WTC11 (cell line): Measurements from ENCODE around the gene CCL23. TPM values are rescaled to one million over a fixed set of nuclear protein-coding genes. Genes with fewer than 3 reads are reported as not detected.
A peak's percentile ranks its signal among the peaks of the same experiment; 100 is the strongest.
"Not testable (repeated sequence)": the region's sequence is repeated elsewhere in the genome, so short reads cannot be mapped to it uniquely, and the experiment has no call there.

ENCODE experiments used
- ATAC-seq: fragments of 200-7000 bp; cut with Tn5 transposase; 2 replicates; pipeline ENCODE4 v1.10.0; 2021; ENCODE audit warnings: mild to moderate bottlenecking, moderate library complexity
- CTCF ChIA-PET: fragments of 300-600 bp; sonication (Branson Sonifier 250); formaldehyde crosslinking; loops from one replicate; lab custom pipeline; 2021; ENCODE audit warnings: antibody characterized with exemption; lab: Charles Lee
- POLR2A ChIA-PET: fragments of 350-600 bp; sonication (Branson Sonifier 250); formaldehyde crosslinking; loops from one replicate; lab custom pipeline; 2021; ENCODE audit warnings: antibody characterized with exemption; lab: Charles Lee
- DNase-seq: peaks from one replicate; pipeline ENCODE4 v3.0.0; 2021; ENCODE audit warnings: low spot score
- H3K27ac Mint-ChIP-seq: 2 replicates; pipeline ENCODE4 v1.8.0; 2021; ENCODE audit warnings: mixed read lengths
- H3K27me3 Mint-ChIP-seq: 2 replicates; pipeline ENCODE4 v1.8.0; 2021; ENCODE audit warnings: low read depth, mild to moderate bottlenecking, moderate library complexity, mixed read lengths
- H3K36me3 Mint-ChIP-seq: 2 replicates; pipeline ENCODE4 v1.8.0; 2021; ENCODE audit warnings: mixed read lengths
- H3K4me1 Mint-ChIP-seq: 2 replicates; pipeline ENCODE4 v1.8.0; 2022; ENCODE audit warnings: mixed read lengths
- H3K4me3 Mint-ChIP-seq: 2 replicates; pipeline ENCODE4 v1.8.0; 2021; ENCODE audit warnings: mild to moderate bottlenecking, moderate library complexity, mixed read lengths
- H3K9me3 Mint-ChIP-seq: 2 replicates; pipeline ENCODE4 v1.8.0; 2021; ENCODE audit warnings: mixed read lengths
- ATF1 ChIP-seq: sonication (generic); formaldehyde crosslinking; IDR thresholded peaks from 2 replicates; pipeline ENCODE4 v1.8.1; 2023; ENCODE audit warnings: mild to moderate bottlenecking, moderate library complexity, missing genetic modification reagents
- FOXJ3 ChIP-seq: sonication (generic); formaldehyde crosslinking; IDR thresholded peaks from 2 replicates; pipeline ENCODE4 v1.9.0; 2021; ENCODE audit warnings: missing genetic modification reagents, mild to moderate bottlenecking, borderline replicate concordance
- FOXK1 ChIP-seq: sonication (generic); formaldehyde crosslinking; IDR thresholded peaks from 2 replicates; pipeline ENCODE4 v1.8.0; 2022; ENCODE audit warnings: mild to moderate bottlenecking, moderate library complexity, missing genetic modification reagents
- GABPB1 ChIP-seq: sonication (generic); formaldehyde crosslinking; IDR thresholded peaks from 2 replicates; pipeline ENCODE4 v1.8.1; 2023; ENCODE audit warnings: mild to moderate bottlenecking, missing genetic modification reagents
- GRHL2 ChIP-seq: fragments of 250-450 bp; sonication (Bioruptor Pico); IDR thresholded peaks from 2 replicates; pipeline ENCODE4 v1.8.0; 2022; ENCODE audit warnings: mild to moderate bottlenecking, moderate library complexity; ENCODE audit not compliant: insufficient replicate concordance, severe bottlenecking
- HMGA2 ChIP-seq: fragments of 250-450 bp; sonication (Bioruptor Pico); IDR thresholded peaks from 2 replicates; pipeline ENCODE4 v1.4.0; 2021; ENCODE audit warnings: mild to moderate bottlenecking, moderate library complexity
- JAZF1 ChIP-seq: fragments of 250-450 bp; sonication (Bioruptor Pico); IDR thresholded peaks from 2 replicates; pipeline ENCODE4 v1.9.0; 2021; ENCODE audit warnings: moderate library complexity, mild to moderate bottlenecking, inconsistent platforms
- JUN ChIP-seq: sonication (generic); formaldehyde crosslinking; IDR thresholded peaks from 2 replicates; pipeline ENCODE4 v1.8.0; 2023; ENCODE audit warnings: mild to moderate bottlenecking, missing genetic modification reagents
- PRRX2 ChIP-seq: fragments of 250-450 bp; sonication (Bioruptor Pico); IDR thresholded peaks from 2 replicates; pipeline ENCODE4 v1.8.0; 2021; ENCODE audit warnings: mild to moderate bottlenecking
- ZNF219 ChIP-seq: sonication (generic); formaldehyde crosslinking; IDR thresholded peaks from 2 replicates; pipeline ENCODE4 v1.8.0; 2023; ENCODE audit warnings: missing genetic modification reagents, mild to moderate bottlenecking, borderline replicate concordance
- total RNA-seq: library from RNA; stranded (reverse); gene quantifications from 3 replicates; pipeline ENCODE4 v1.2.3, GENCODE V29; 2021
- TF ChIP-seq, protein P1 (sequence below): sonication (generic); formaldehyde crosslinking; IDR thresholded peaks from 2 replicates; pipeline ENCODE4 v1.8.1; 2023; ENCODE audit warnings: mild to moderate bottlenecking, missing genetic modification reagents, moderate library complexity
- TF ChIP-seq, protein P2 (sequence below): fragments of 250-450 bp; sonication (Bioruptor Pico); IDR thresholded peaks from 2 replicates; pipeline ENCODE4 v1.9.0; 2021; ENCODE audit warnings: mild to moderate bottlenecking, borderline replicate concordance
- TF ChIP-seq, protein P3 (sequence below): sonication (generic); formaldehyde crosslinking; IDR thresholded peaks from 2 replicates; pipeline ENCODE4 v1.8.1; 2022; ENCODE audit warnings: low read depth, mild to moderate bottlenecking, moderate library complexity, missing genetic modification reagents, borderline replicate concordance
- TF ChIP-seq, protein P4 (sequence below): sonication (generic); formaldehyde crosslinking; IDR thresholded peaks from 2 replicates; pipeline ENCODE4 v1.8.1; 2022; ENCODE audit warnings: low read depth, missing genetic modification reagents, borderline replicate concordance
- TF ChIP-seq, protein P5 (sequence below): sonication (generic); formaldehyde crosslinking; conservative IDR thresholded peaks from 2 replicates; pipeline ENCODE4 v1.8.1; 2023; ENCODE audit warnings: mild to moderate bottlenecking, low read depth, missing genetic modification reagents, moderate library complexity
- TF ChIP-seq, protein P6 (sequence below): sonication (generic); formaldehyde crosslinking; IDR thresholded peaks from 2 replicates; pipeline ENCODE4 v1.8.0; 2023; ENCODE audit warnings: missing genetic modification reagents

CCL23 gene
- total RNA-seq, 1 experiment from 2014 or later, result not detected

DNA sequence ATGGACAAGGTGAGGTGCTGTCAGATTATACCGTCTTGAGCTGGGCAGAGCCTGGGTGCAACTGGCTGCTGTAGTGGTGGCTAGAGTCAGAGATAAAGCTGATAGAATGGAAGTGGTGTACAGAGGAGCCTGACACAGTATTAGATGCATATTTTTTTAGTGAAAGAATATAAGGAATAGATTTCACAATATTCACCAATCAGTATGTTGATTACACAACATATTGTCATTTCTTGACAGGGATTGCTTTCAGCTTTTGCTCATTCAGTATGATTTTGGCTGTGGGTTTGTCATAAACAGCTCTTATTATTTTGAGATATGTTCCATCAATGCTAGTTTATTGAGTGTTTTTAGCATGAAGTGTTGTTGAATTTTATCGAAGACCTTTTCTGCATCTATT lies 1.7 kb upstream of the CCL23 start:
- TF ChIP-seq, protein P1, sequence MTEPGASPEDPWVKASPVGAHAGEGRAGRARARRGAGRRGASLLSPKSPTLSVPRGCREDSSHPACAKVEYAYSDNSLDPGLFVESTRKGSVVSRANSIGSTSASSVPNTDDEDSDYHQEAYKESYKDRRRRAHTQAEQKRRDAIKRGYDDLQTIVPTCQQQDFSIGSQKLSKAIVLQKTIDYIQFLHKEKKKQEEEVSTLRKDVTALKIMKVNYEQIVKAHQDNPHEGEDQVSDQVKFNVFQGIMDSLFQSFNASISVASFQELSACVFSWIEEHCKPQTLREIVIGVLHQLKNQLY (CRISPR knock-in tag), result no peak
- TF ChIP-seq, protein P2, sequence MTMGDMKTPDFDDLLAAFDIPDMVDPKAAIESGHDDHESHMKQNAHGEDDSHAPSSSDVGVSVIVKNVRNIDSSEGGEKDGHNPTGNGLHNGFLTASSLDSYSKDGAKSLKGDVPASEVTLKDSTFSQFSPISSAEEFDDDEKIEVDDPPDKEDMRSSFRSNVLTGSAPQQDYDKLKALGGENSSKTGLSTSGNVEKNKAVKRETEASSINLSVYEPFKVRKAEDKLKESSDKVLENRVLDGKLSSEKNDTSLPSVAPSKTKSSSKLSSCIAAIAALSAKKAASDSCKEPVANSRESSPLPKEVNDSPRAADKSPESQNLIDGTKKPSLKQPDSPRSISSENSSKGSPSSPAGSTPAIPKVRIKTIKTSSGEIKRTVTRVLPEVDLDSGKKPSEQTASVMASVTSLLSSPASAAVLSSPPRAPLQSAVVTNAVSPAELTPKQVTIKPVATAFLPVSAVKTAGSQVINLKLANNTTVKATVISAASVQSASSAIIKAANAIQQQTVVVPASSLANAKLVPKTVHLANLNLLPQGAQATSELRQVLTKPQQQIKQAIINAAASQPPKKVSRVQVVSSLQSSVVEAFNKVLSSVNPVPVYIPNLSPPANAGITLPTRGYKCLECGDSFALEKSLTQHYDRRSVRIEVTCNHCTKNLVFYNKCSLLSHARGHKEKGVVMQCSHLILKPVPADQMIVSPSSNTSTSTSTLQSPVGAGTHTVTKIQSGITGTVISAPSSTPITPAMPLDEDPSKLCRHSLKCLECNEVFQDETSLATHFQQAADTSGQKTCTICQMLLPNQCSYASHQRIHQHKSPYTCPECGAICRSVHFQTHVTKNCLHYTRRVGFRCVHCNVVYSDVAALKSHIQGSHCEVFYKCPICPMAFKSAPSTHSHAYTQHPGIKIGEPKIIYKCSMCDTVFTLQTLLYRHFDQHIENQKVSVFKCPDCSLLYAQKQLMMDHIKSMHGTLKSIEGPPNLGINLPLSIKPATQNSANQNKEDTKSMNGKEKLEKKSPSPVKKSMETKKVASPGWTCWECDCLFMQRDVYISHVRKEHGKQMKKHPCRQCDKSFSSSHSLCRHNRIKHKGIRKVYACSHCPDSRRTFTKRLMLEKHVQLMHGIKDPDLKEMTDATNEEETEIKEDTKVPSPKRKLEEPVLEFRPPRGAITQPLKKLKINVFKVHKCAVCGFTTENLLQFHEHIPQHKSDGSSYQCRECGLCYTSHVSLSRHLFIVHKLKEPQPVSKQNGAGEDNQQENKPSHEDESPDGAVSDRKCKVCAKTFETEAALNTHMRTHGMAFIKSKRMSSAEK (CRISPR knock-in tag), result no peak
- TF ChIP-seq, protein P3, sequence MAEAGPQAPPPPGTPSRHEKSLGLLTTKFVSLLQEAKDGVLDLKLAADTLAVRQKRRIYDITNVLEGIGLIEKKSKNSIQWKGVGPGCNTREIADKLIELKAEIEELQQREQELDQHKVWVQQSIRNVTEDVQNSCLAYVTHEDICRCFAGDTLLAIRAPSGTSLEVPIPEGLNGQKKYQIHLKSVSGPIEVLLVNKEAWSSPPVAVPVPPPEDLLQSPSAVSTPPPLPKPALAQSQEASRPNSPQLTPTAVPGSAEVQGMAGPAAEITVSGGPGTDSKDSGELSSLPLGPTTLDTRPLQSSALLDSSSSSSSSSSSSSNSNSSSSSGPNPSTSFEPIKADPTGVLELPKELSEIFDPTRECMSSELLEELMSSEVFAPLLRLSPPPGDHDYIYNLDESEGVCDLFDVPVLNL (CRISPR knock-in tag), result no peak
- no peak for TF ChIP-seq FOXK1 (CRISPR knock-in tag)
- no peak for TF ChIP-seq JAZF1 (CRISPR knock-in tag)
- no peak for TF ChIP-seq PRRX2 (CRISPR knock-in tag)
- no peak for TF ChIP-seq JUN (CRISPR knock-in tag)
- POLR2A ChIA-PET, result no interaction called here

DNA sequence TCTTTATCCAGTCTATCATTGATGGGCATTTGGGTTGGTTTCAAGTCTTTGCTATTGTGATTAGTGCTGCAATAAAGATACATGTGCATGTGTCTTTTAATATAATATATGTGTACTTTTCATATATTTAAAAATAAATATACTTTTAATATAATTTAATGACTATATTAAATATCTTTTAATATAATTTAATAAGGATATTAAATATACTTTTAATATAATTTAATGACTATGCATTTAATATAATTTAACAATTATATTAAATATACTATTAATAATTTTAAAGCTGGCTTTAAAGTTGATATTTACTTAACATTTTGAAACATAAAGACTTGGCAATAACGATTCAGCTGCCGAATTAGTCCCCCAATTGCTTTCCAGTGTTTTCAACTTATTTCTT lies 1.2 kb downstream of the CCL23 start:
- Mint-ChIP-seq H3K27me3 (peaks cover 14% of the 10 kb centered on the region), H3K36me3 (peaks cover 9% of the 10 kb centered on the region; the same call in 1 of the 2 replicates), H3K27ac (no peak overlapping the region), H3K4me3 (no peak overlapping the region), H3K4me1 (no peaks in the 10 kb centered on the region), H3K9me3 (peaks cover 16% of the 10 kb centered on the region)
- ChIA-PET CTCF (interaction anchor here (0.6 kb wide), 1 partner anchor 171 kb away, joined by 4 read pairs; no protein-coding TSS in a partner anchor), POLR2A (no interaction called here)
- no peak for TF ChIP-seq ZNF219
- peak; percentile 96 for TF ChIP-seq HMGA2
- DNase-seq, result no peak
- ATAC-seq, result no peak

More for the DNA sequence above, 1.7 kb upstream of the CCL23 start:
- Mint-ChIP-seq H3K27ac (no peak overlapping the region), H3K4me3 (no peak overlapping the region), H3K4me1 (no peaks in the 10 kb centered on the region), H3K27me3 (peaks cover 29% of the 10 kb centered on the region), H3K9me3 (peaks cover 18% of the 10 kb centered on the region), H3K36me3 (no peaks in the 10 kb centered on the region; the same call in 1 of the 2 replicates)
- DNase-seq, result no peak
- CTCF ChIA-PET, result interaction anchor here (1.2 kb wide), 1 partner anchor 130 kb away, joined by 3 read pairs; no protein-coding TSS in a partner anchor
- ATAC-seq, result no peak

DNA sequence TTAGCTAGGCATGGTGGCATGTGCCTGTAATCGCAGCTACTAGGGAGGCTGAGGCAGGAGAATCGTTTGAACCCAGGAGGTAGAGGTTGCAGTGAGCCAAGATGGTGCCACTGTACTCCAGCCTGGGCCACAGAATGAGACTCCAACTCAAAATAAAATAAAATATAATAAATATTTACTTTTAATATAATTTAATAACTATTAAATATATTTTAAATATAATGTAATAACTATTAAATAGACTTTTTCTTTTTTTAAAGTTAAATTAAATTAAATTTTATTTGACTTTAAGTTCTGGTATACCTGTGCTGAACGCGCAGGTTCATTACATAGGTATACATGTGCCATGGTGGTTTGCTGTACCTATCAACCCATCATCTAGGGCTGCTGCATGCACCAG lies 1.9 kb downstream of the CCL23 start:
- peaks cover 22% of the 10 kb centered on the region for H3K9me3 Mint-ChIP-seq
- H3K36me3 Mint-ChIP-seq, DNase-seq, H3K4me3 Mint-ChIP-seq, POLR2A ChIA-PET, H3K27ac Mint-ChIP-seq, ATAC-seq, H3K4me1 Mint-ChIP-seq: not testable (repeated sequence)
- TF ChIP-seq HMGA2, result peak; percentile 96
- H3K27me3 Mint-ChIP-seq, result peaks cover 14% of the 10 kb centered on the region
- CTCF ChIA-PET, result interaction anchor here (0.6 kb wide), 1 partner anchor 46 kb away, joined by 3 read pairs; no protein-coding TSS in a partner anchor

DNA sequence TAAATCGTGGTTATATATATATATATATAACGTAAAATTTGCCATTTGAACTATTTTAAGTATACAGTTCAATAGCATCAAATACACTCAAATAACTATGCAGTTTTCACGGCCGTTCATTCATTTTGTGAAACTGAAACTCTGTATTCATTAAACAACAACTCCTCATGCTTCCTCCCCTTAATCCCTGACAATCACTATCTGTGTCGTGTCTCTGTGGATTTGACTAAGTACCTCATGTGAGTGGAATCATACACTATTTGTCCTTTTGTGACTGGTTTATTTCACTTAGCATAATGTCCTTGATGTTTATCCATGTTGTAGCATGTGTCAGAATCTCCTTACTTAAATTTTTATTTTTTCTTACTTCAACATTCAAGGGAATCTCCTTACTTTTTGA lies 2.8 kb downstream of the CCL23 start:
- CTCF ChIA-PET, result no interaction called here
- H3K4me3 Mint-ChIP-seq, result no peak overlapping the region
- H3K4me1 Mint-ChIP-seq, result no peaks in the 10 kb centered on the region
- no peak for DNase-seq
- H3K27ac Mint-ChIP-seq, result no peak overlapping the region
- H3K27me3 Mint-ChIP-seq, result peaks cover 7% of the 10 kb centered on the region
- peaks cover 13% of the 10 kb centered on the region; the same call in 1 of the 2 replicates for H3K36me3 Mint-ChIP-seq
- peaks cover 32% of the 10 kb centered on the region for H3K9me3 Mint-ChIP-seq
- ATAC-seq, result no peak
- POLR2A ChIA-PET, result no interaction called here
- TF ChIP-seq JAZF1 (CRISPR knock-in tag), result no peak
- TF ChIP-seq, protein P4, sequence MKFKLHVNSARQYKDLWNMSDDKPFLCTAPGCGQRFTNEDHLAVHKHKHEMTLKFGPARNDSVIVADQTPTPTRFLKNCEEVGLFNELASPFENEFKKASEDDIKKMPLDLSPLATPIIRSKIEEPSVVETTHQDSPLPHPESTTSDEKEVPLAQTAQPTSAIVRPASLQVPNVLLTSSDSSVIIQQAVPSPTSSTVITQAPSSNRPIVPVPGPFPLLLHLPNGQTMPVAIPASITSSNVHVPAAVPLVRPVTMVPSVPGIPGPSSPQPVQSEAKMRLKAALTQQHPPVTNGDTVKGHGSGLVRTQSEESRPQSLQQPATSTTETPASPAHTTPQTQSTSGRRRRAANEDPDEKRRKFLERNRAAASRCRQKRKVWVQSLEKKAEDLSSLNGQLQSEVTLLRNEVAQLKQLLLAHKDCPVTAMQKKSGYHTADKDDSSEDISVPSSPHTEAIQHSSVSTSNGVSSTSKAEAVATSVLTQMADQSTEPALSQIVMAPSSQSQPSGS (CRISPR knock-in tag), result no peak
- TF ChIP-seq ATF1 (CRISPR knock-in tag), result no peak
- TF ChIP-seq FOXJ3 (CRISPR knock-in tag), result no peak
- no peak for TF ChIP-seq GRHL2 (CRISPR knock-in tag)
- TF ChIP-seq, protein P5, sequence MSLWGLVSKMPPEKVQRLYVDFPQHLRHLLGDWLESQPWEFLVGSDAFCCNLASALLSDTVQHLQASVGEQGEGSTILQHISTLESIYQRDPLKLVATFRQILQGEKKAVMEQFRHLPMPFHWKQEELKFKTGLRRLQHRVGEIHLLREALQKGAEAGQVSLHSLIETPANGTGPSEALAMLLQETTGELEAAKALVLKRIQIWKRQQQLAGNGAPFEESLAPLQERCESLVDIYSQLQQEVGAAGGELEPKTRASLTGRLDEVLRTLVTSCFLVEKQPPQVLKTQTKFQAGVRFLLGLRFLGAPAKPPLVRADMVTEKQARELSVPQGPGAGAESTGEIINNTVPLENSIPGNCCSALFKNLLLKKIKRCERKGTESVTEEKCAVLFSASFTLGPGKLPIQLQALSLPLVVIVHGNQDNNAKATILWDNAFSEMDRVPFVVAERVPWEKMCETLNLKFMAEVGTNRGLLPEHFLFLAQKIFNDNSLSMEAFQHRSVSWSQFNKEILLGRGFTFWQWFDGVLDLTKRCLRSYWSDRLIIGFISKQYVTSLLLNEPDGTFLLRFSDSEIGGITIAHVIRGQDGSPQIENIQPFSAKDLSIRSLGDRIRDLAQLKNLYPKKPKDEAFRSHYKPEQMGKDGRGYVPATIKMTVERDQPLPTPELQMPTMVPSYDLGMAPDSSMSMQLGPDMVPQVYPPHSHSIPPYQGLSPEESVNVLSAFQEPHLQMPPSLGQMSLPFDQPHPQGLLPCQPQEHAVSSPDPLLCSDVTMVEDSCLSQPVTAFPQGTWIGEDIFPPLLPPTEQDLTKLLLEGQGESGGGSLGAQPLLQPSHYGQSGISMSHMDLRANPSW, result no peak
- TF ChIP-seq, protein P6, sequence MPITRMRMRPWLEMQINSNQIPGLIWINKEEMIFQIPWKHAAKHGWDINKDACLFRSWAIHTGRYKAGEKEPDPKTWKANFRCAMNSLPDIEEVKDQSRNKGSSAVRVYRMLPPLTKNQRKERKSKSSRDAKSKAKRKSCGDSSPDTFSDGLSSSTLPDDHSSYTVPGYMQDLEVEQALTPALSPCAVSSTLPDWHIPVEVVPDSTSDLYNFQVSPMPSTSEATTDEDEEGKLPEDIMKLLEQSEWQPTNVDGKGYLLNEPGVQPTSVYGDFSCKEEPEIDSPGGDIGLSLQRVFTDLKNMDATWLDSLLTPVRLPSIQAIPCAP, result no peak
- TF ChIP-seq GABPB1 (CRISPR knock-in tag), result no peak
